Measurements from ENCODE around the gene NUPR1. TPM values are rescaled to one million over a fixed set of nuclear protein-coding genes. Genes with fewer than 3 reads are reported as not detected.

Gene NUPR1
- total RNA-seq: 22.7 and 32.4 TPM in 2 replicates

GRCh38 chr16:28538733-28539596 is at the start of gene NUPR1:
Gene NUPR1 (minus strand): TSS chr16:28538974. CDS start chr16:28538907, 67 bp downstream.

GRCh38 chr16:28553776-28554633 is 15.2 kb upstream of the NUPR1 start, which contains the start of gene SGF29:
Gene SGF29 (plus strand): TSS chr16:28553920. CDS start chr16:28581070, 27,150 bp downstream.

GRCh38 chr16:28494121-28494851 is 44.5 kb downstream of the NUPR1 start, which contains the start of gene APOBR:
Gene APOBR (plus strand): TSS chr16:28494643. CDS start chr16:28494682, 39 bp downstream.

GRCh38 chr16:28491970-28492474 is 46.8 kb downstream of the NUPR1 start, which contains the start of gene CLN3:
Gene CLN3 (minus strand): TSS chr16:28492074. CDS start chr16:28491759, 315 bp downstream.

Other genes with a start within 250 kb of the NUPR1 start
- not detected in 2 replicates for gene SBK1, start 246.4 kb downstream of the NUPR1 start, total RNA-seq
- 0.65 TPM in 1 of 2 replicates, not detected in the other for gene NPIPB6, start 175.5 kb downstream of the NUPR1 start, total RNA-seq
- 66.5 and 74.1 TPM in 2 replicates for gene EIF3CL, start 135.1 kb downstream of the NUPR1 start, total RNA-seq
- not detected in 2 replicates for gene NPIPB7, start 66.6 kb downstream of the NUPR1 start, total RNA-seq
- gene CLN3, start 46.9 kb downstream of the NUPR1 start, total RNA-seq: 15.8 and 18.1 TPM in 2 replicates
- gene APOBR, start 44.3 kb downstream of the NUPR1 start, total RNA-seq: not detected in 2 replicates
- gene IL27, start 32.1 kb downstream of the NUPR1 start, total RNA-seq: not detected in 2 replicates
- gene SGF29, start 14.9 kb upstream of the NUPR1 start, total RNA-seq: 7.8 and 10.8 TPM in 2 replicates
- gene SULT1A2, start 58.1 kb upstream of the NUPR1 start, total RNA-seq: 0.13 and 0.65 TPM in 2 replicates
- gene SULT1A1, start 71.1 kb upstream of the NUPR1 start, total RNA-seq: 9.3 and 9.8 TPM in 2 replicates
- gene NPIPB8, start 99.1 kb upstream of the NUPR1 start, total RNA-seq: under 0.01 TPM in 1 of 2 replicates, not detected in the other
- 99.7 and 138 TPM in 2 replicates for gene EIF3C, start 172.5 kb upstream of the NUPR1 start, total RNA-seq
- 6.1 and 6.7 TPM in 2 replicates for gene NPIPB9, start 212.8 kb upstream of the NUPR1 start, total RNA-seq

Data from articular chondrocyte of knee joint (primary cell).